Vagina (tissue), 2 donors: ENCODE data around the gene LRRC27.

Experiments used
- CTCF ChIP-seq, 3 experiments: fragments of 450-650 bp in 2 of 3; fragments of 200-600 bp in 1 of 3; sonication (generic) in 1 of 3; IDR thresholded peaks; one replicate each; pipeline ENCODE4 v1.5.1; 2017 to 2019; ENCODE audit warnings: antibody characterized with exemption in 3 of 3, mild to moderate bottlenecking in 2 of 3, moderate library complexity in 2 of 3
- POLR2A ChIP-seq, 2 donors: fragments of 450-650 bp; IDR thresholded peaks; one replicate each; pipeline ENCODE4 v1.6.1; 2017; ENCODE audit warnings: antibody characterized with exemption in 2 of 2, mild to moderate bottlenecking in 2 of 2, moderate library complexity in 2 of 2

DNA sequence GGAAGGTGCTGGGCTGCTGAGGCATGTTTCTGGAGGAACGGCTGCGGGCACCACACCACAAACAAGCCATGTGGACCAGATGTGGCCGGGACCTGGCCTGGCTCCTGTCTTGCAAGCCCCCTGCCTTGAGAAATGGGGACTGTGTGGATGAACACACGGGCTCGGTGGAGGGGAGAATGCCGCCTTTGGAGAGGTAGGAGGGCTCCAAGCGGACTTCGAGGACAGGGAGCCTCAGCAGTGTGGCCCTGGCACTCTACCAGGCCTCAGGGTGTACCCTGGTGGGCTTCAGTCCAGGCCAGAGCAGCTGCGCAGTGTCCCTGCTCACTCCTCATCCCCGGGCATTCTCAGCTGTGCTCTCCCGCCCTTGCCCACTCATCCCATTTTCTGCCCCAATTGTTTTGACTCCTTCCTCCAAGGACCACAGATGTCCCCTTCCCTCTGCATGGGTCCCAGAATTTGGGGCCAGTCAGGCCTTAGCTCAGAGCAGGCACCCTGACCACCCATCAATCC is 96.5 kb downstream of the LRRC27 start:
- TF ChIP-seq CTCF (IDR thresholded peaks at IDR 0.05) (no peak), POLR2A (IDR thresholded peaks at IDR 0.05) (no peak)
